ENCODE results near the gene TMEM231.

TMEM231 gene

DNA sequence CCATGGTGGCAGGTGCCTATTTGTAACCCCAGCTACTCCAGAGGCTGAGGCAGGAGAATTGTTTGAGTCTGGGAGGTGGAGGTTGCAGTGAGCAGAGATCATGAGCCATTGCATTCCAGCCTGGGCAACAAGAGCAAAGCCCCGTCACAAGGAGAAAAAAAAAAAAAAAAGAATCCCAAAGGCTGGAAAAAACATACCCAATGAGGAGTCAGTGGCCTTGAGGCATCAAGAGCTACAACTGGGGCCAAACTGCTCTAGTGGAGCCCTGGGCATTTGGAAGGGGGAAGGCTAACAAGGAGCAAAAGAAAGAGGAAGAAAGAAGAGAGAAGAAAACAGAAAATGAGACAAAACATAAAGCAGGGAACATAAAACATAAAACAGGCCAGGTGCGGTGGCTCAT, 67.7 kb downstream of the TMEM231 start:
- no peak for DNase-seq (ENCODE audit: low spot score)

All from GM03348 (cell line).